Vagina (tissue), 2 donors: Measurements from ENCODE around the gene GNAI2.

ENCODE experiments used
- CTCF ChIP-seq, 3 experiments: fragments of 450-650 bp in 2 of 3; fragments of 200-600 bp in 1 of 3; sonication (generic) in 1 of 3; IDR thresholded peaks; one replicate each; pipeline ENCODE4 v1.5.1; 2017 to 2019; ENCODE audit warnings: antibody characterized with exemption in 3 of 3, mild to moderate bottlenecking in 2 of 3, moderate library complexity in 2 of 3
- POLR2AphosphoS5 ChIP-seq, 2 donors: sonication (generic); formaldehyde crosslinking; IDR thresholded peaks; one replicate each; pipeline ENCODE4 v1.9.0; 2017; ENCODE audit warnings: antibody characterized with exemption in 2 of 2, mild to moderate bottlenecking in 2 of 2, low read depth in 1 of 2; ENCODE audit not compliant: insufficient read depth in 1 of 2

DNA sequence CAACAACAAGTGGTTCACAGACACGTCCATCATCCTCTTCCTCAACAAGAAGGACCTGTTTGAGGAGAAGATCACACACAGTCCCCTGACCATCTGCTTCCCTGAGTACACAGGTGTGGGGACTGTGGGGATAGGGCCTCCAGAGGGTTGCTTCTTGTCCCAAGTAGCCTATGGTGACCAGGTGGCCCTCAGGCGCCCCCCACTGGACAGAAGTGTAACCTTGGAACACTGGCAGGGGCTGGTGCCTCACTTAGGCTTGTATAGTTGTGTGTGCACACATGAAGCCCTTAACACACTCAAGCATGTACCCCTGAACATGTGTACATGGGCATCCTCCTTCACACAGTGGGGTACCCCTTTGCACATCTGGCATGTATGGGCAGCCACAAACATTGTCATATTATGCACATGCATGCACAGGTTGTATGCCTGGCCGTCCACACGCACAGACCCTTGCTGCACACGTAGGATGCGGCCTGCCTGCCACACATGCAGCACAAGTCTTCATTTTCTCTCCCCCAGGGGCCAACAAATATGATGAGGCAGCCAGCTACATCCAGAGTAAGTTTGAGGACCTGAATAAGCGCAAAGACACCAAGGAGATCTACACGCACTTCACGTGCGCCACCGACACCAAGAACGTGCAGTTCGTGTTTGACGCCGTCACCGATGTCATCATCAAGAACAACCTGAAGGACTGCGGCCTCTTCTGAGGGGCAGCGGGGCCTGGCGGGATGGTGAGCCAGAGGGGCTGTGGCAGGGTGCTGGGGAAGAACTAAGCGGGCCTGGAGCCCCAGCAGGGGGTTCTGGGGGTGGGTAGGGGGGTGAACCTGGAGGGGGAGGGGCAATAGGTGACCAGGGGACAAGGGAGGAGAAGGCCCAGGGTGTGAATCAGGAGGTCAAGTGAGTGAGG is 21.2 kb downstream of the GNAI2 start:
- peak in 1 of 3 experiments; percentile 24 for TF ChIP-seq CTCF (IDR thresholded peaks at IDR 0.05)
- no peak for TF ChIP-seq POLR2AphosphoS5 (IDR thresholded peaks at IDR 0.05; ENCODE audit: insufficient read depth in 1 of 2, low read depth in 1 of 2)
